Mesenteric fat pad (tissue), 1 donor: ENCODE measurements around the gene XIST. TPM values are rescaled to one million over a fixed set of nuclear protein-coding genes. Genes with fewer than 3 reads are reported as not detected.
"Not testable (repeated sequence)": the region's sequence is repeated elsewhere in the genome, so short reads cannot be mapped to it uniquely, and the experiment has no call there.

Source experiments
- DNase-seq: peaks from one replicate; pipeline ENCODE4 v3.0.0-alpha.2; 2020; ENCODE audit warnings: low spot score
- long read RNA-seq: library from polyadenylated mRNA; unstranded; transcript quantifications from one replicate; pipeline ENCODE4 v2.0.0, GENCODE V29; 2020
- total RNA-seq: library from RNA; stranded (reverse); fragmentation: NEBNext Ultra II Directional; extraction: Animal tissue kit (Norgen Biotek cat#: 25700); gene quantifications from one replicate; pipeline ENCODE4 v1.2.1, GENCODE V29; 2021
- donor health status: DM: yes; HTN: yes; CAD: no.

The XIST gene
- total RNA-seq, result 188 TPM
- long read RNA-seq, partial matches to known transcripts, result 1 of 24 reads
- long read RNA-seq, other reads (novel, unspliced or antisense), result 23 of 24 reads

DNA sequence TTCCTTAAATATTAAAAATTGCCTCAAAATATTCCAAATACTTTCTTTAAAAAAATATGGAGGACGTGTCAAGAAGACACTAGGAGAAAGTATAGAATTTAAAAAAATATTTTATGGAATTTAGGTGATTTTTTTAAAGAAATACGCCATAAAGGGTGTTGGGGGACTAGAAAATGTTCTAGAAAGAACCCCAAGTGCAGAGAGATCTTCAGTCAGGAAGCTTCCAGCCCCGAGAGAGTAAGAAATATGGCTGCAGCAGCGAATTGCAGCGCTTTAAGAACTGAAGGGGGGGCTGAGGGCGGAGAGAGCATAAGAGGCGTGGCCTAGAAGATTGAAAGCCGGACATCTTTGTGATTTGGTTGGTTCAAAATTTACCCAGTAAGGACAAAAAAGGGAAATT lies at the start of gene XIST:
Gene XIST, minus strand, starts transcription at position 248 of the 400 bp plus-strand sequence.
- no peak for DNase-seq

DNA sequence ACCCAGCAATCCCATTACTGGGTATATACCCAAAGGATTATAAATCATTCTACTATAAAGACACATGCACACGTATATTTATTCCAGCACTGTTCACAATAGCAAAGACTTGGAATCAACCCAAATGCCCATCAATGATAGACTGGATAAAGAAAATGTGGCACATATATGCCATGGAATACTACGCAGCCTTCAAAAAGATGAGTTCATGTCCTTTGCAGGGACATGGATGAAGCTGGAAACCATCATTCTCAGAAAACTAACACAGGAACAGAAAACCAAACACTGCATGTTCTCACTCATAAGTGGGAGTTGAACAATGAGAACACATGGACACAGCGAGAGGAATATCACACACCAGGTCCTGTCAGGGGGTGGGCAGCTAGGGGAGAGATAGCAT lies 45.8 kb upstream of the XIST start:
- DNase-seq, result not testable (repeated sequence)

DNA sequence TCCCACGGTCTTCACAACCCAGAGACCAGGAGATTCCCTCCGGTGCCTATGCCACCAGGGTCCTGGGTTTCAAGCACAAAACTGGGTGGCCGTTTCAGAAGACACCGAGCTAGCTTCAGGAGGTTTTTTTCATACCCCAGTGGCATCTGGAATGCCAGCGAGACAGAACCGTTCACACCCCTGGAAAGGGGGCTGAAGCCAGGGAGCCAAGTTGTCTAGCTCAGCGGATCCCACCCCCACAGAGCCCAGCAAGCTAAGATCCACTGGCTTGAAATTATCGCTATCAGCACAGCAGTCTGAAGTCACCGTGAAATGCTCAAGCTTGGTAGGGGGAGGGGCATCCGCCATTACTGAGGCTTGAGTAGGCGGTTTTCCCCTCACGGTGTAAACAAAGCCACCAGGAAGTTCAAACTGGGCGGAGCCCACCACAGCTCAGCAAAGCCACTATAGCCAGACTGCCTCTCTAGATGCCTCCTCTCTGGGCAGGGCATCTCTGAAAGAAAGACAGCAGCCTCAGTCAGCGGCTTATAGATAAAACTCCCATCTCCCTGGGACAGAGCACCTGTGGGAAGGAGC lies 40.1 kb upstream of the XIST start:
- DNase-seq, result not testable (repeated sequence)

DNA sequence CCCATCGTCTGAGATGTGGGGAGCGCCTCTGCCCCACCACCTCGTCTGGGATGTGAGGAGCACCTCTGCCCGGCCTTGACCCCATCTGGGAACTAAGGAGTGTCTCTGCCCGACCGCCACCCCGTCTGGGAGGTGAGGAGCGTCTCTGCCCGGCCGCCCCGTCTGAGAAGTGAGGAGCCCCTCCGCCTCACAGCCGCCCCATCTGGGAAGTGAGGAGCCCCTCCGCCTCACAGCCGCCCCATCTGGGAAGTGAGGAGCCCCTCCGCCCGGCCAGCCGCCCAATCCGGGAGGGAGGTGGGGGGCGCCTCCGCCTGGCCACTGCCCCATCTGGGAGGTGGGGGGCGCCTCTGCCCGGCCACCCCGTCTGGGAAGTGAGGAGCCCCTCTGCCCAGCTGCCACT lies 29.7 kb upstream of the XIST start:
- not testable (repeated sequence) for DNase-seq

DNA sequence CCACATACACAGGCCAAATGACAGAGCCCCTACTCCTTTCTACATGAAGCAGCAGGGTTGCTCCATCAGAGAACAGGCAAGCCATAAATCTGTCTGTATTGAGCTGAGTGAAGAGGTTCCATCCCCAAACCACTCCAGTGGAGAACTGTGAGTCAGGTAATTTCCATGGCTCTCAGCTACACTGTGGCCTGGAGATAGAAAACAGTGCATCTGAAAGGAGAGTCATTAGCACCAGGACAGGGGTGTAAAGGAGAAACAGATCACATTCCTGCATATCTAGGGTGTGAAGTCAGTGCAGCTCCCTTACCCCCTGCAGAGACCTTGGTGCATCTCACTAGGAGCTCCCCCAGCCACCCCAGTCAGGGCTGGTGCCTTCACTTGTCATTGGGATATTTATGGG lies 25.2 kb upstream of the XIST start:
- no peak for DNase-seq

DNA sequence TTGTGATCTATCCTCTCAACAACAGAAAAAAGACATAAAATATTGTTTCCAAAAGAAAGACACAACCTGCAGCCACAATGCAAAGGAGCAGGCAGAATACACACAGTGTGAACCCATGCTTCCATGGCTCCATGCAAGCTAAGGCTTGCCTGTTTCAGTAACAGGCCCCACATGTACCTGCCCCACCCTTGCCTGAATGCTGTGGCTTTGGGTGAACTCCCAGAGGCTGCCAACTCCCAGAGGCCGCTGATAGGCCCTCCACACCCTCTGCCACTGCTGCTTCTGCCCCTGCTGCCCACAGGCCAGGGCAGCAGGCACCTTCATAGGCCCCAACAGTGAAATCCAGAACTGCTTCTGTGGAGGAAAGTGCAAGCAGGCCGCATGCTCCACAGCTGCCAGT lies 24.4 kb upstream of the XIST start:
- no peak for DNase-seq

DNA sequence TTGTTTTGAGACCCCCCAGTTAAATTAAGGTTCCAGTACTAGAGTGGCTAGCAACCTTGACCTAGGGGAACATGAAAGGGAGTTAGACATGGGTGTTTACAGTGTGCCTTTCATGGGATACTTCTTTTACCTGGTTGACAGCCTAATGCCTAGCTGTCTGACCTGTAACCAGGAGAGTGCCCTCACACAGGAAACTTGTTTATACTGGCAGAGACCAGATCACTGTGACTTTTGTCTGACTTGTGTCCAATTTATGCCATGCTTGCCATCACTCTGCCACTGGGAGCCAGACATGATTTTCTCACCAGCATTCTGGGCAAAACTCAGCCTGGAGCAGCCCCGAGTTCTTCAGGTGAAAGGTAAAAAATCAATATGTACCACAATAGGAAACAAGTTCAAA lies 16.4 kb upstream of the XIST start:
- DNase-seq, result no peak

DNA sequence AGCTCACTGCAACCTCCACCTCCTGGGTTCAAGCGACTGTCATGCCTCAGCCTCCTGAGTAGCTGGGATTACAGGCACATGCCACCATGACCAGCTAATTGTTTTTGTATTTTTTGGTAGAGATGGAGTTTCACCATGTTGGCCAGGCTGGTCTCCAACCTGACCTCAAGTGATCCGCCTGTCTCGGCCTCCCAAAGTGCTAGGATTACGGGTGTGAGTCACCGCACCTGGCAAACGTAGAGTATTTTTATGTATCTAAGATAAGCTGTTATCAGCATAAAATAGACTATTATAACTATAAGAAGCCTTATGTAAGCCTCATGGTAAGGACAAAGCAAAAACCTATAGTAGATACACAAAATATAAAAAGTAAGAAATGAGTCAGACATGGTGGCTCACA lies 14.6 kb upstream of the XIST start:
- DNase-seq, result no peak

DNA sequence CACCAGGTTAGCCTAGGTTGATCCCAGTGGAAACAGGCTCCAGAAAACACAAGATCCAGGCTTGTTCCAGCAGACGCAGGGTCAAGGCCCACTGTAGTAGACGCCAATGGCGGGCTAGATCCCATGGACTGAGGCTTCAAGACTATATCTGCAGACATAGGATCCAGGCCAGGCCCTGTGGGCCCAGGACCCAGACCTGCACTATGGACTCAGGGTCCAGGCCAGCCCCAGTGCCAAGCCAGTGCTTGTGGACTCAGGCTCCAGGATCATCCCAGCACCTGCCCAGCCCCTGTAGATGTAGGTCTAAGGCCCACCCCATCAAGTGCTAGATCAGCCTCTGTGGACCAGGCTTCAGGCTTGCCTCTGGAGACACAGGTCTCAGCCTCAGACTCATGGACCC lies 11.3 kb upstream of the XIST start:
- DNase-seq, result no peak

DNA sequence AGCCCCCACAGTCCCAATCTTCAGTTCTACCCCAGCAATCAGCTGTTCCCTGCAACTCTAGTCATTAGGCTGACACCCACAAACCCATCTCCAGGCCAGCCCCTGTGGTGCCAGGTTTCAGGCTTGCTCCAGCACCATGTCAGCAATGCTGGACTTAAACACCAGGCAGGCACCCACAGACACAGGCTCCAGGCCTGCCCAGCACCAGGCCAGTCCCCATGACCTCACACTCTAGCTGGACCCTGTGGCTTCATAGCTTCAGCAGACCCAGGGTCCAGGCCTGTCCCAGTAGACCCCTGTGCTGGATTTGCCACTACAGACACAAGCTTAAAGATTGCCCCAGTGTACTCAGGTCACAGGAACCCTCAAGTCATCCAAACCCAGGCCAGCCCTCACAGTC lies 10.8 kb upstream of the XIST start:
- DNase-seq, result no peak

DNA sequence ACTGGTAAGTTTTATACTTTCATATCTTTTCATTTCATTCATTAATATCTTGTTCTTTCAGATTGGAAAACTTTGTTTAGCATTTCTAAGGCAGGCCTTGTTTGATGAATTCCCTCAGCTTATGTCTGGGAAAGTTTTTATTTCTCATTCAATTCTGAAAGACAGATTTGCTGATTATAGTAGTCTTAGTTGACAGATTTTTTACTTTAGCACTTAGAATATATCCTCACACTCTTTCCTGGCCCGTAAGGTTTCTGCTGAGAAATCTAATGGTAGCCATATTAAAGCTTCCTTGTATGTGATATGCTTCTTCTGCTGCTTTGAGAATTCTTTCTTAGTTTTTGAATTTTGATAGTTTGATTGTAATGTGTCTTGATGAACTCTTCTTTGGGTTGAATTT lies 7.1 kb upstream of the XIST start:
- no peak for DNase-seq

DNA sequence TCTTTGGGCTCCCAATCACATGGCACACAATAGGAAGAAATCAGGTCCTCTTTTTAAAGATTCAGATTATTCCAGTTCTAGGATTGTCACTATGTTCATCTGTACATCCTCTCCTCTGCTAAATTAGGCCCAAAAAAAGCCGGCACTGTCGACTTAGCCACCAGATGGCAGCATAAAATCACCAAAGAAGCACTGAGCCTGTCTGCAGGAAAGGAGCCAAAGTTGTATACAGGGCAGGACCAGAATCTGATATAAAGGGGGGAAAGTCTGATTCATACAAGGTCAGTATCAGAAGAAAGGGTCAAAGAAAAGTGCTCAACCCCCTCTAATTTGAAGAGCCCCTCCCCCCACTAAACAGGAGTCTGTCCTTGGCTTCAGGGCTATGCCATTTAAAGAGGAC lies 3.0 kb upstream of the XIST start:
- no peak for DNase-seq

DNA sequence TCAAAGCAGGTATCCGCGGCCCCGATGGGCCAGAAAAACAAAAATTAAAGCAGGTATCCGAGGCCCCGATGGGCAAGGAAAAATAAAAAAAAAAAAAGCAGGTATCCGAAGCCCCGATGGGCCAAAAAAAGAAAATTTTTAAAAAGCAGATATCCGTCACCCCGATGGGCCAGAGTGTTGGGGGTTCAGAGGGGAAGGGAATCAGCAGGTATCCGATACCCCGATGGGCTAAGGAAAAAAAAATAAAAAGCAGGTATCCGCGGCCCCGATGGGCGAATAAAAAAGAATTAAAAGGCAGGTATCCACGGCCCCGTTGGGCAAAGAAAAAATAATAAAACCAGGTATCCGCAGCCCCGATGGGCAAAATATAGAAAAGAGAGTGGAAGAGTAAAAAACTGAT lies 492 bp downstream of the XIST start:
- DNase-seq, result no peak

DNA sequence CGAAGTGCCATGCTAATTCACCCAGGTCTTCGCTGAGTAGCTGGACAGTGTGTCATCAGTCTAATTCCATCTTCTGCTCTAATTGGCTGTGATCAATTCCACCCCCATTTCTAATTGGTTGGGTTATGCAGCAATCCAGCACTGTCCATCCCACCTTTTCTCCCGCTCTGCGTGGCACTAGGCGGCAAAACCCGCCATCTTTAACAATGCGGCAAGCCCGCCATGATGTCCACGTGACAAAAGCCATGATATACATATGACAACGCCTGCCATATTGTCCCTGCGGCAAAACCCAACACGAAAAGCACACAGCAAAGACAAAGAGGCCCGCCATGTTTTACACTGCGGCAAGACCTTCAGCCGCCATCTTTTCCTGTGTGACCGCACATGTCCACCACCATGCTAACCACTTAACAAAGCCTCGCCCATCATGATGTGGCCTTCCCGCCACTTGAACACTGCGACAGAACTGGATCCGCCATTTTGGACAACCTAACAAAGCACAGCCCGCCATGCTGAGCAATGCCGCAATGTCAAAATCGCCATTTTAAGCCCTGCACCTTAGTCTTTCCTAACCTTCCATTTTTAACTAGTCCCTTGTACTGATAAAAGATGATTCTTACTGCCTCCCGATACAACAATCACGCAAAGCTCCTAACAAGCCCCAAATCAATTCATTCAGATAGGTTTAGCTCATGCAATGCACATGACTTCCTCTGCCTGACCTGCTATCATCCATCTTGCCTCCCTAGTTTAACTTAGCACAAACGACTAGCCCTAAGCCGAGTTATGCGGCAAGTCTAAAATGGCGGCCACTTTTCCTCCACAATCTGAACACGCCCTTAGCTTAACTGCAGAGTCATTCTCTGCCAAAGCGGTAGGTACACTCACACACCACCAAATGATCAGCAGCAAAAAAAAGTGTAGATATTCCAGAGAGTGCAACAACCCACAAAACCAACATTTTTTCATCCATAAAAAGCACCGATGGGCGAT lies 1.2 kb downstream of the XIST start:
- no peak for DNase-seq

DNA sequence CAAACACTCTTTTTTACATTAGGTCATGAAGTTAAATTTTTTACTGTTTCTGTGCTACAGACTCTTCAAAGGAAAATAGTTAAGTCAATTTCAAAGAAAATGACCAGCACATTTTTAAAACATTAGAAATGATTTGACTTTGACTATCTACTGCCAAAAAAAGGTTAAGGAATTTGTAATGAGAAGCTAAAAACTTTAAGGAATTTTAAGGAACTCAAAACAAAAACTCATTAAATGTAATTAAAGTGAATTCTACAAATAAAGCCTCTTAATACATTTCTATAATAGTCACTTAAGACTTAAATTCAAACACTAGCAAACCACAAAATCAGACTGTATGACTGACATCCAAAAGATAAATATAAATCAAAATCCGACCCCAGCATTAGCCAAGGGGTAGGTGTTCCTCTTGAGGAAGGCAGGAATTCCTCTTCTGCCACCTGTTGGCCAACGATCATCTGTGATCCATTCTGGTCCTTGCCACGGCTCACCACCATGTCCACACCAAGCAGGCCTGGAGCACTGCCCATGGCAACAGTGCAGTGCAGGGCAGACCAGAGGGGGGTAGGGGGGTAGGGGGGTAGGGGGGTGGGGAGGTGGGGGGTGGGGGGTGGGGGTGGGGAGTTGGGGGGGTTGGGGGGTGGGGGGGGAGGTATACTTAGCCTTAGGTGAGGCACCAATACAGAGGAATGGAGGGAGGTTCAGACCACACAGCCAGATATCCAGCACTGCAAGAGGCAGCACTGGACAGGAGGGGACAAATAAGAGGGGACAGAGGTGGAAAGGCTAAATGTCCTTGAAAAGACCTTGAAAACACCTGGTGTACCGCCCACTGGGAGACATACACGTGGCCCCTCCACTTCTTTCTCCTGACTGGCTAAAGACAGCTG lies 2.1 kb downstream of the XIST start:
- no peak for DNase-seq

DNA sequence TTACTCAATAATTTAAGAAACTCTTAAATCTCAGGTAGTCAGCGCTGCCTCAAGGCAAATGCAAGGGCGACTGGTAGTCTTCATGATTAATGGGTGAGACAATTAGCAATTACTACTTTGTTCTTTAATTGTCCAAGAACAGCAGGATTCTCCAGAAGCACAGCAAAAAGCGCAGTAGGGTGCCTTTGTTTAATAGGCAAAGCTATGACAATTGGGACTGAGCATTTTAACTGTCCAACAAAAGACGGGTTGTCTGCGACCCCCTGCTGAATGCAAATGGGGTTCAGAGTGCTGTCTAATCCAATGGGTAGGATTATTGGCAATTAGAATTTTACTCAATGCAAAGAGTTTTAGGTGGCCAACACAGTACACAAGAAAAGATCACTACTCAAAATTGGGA lies 3.4 kb downstream of the XIST start:
- DNase-seq, result no peak

DNA sequence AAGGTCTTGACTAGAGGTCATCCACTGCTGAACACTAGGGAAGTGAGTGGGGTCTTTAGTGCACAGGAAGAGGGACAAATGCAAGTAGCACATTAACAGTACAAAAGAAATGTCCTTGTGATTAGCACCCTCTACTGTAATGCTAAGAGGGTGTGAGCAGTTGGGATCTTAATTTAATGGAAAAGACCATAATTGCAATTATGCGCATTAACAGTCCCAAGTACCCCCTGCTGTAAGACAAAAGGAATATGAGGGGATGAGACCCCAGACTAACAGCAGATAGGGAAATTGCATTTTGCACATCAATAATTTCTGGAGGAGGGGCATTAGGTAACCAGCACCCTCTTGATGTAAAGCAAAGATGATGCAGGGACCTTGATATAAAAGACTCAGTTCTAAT lies 4.5 kb downstream of the XIST start:
- DNase-seq, result no peak

DNA sequence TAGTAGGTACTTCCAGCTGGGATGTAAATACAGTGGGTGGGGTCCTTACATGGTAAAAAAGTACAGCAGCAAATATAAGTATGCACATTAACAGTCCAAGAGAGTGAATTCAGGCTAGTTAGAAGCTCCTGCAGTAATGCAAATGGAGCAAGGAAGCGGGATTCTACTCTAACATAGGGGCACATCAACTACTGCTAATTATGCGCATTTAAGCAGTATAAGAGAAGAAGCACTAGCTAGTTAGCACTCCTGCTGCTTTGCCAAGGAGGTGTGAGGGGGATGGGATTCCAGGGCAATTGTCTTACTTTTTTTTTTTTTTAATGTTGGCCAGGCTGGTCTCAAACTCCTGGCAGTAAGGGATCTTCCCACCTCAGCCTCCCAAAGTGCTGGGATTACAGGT lies 5.4 kb downstream of the XIST start:
- DNase-seq, result no peak

DNA sequence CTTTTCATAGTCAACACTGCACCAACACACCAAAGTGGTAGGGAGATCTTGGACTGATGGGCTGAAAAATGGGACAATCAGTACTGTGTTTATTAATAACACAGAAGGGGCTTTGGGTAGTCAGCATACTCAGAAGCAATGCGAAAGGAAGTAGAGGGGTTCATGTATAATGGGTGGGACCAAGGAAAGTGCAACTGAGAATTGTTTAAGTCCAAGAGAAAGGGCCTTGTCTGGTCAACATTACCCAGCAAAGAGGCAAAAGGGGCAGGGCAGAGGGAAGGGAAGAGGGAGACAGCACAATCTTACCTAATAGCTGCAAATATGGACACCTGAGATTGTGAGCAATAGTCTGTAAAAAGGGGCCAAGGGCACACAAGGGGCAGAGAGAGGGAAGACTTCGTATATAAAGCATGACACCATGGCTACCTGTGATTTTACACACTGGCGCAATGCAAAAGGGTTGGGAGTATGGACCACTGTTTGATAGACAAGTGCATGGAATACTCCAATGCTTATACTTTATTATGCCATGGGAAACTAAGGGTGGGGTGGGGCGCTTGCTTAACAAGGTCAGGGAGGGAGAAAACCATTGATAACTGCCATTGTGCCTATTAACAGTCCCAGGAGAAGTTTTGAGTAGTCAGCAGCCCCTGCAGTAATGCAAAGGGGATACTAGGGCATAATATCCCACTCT lies 9.8 kb downstream of the XIST start:
- no peak for DNase-seq

DNA sequence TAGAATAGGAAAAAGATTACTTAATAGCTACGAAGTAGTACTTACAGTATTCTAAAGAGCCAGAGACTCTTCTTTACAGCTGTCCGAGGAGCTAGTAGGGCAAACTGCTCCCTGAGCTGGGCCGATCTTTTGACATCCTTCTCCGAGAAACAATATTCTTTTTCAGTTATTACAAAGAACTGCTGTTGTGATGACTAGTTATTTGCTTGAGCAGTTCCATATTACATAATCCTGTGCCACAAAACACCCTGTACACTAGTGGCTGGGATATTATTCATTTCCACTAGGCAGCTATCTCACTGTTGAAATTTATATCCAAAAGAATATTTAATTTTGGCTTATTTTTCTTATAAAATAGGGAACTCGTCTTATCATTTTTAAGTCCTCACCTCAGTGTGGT lies 11.2 kb downstream of the XIST start:
- no peak for DNase-seq
